Chondrocyte (in vitro differentiated cells): Measurements from ENCODE around the gene BCL11B. TPM values are rescaled to one million over a fixed set of nuclear protein-coding genes. Genes with fewer than 3 reads are reported as not detected.

Experiments used
- DNase-seq: peaks from one replicate; pipeline ENCODE4 v3.0.0; 2021; ENCODE audit warnings: mixed read lengths, low spot score
- H3K27ac Mint-ChIP-seq: one replicate; pipeline ENCODE4 v1.8.0; 2021; ENCODE audit warnings: mild to moderate bottlenecking, moderate library complexity, mixed read lengths; ENCODE audit not compliant: unreplicated experiment
- H3K27me3 Mint-ChIP-seq: 2 replicates; pipeline ENCODE4 v1.8.0; 2021; ENCODE audit warnings: low read depth, mixed read lengths
- H3K36me3 Mint-ChIP-seq: 2 replicates; pipeline ENCODE4 v1.8.0; 2021; ENCODE audit warnings: low read depth, mixed read lengths
- H3K4me1 Mint-ChIP-seq: 2 replicates; pipeline ENCODE4 v1.8.0; 2021; ENCODE audit warnings: low read depth, mild to moderate bottlenecking, mixed read lengths
- H3K4me3 Mint-ChIP-seq: one replicate; pipeline ENCODE4 v1.8.0; 2021; ENCODE audit warnings: mild to moderate bottlenecking, moderate library complexity, mixed read lengths; ENCODE audit not compliant: unreplicated experiment
- H3K9me3 Mint-ChIP-seq: 2 replicates; pipeline ENCODE4 v1.8.0; 2021; ENCODE audit warnings: low read depth, mixed read lengths
- CTCF ChIP-seq: fragments of 200-600 bp; sonication (generic); IDR thresholded peaks from 2 replicates; pipeline ENCODE4 v1.5.0; 2021; ENCODE audit warnings: antibody characterized with exemption, mild to moderate bottlenecking, moderate library complexity
- total RNA-seq: library from RNA; stranded (reverse); gene quantifications from 3 replicates; pipeline ENCODE4 v1.2.1, GENCODE V29; 2021

Gene BCL11B
- total RNA-seq, 1 donor from 2014 or later: 0.17 TPM

- Mint-ChIP-seq H3K27ac (no peak overlapping the region), H3K4me3 (no peak overlapping the region), H3K27me3 (peaks cover 88% of the 10 kb centered on the region), H3K36me3 (no peaks in the 10 kb centered on the region), H3K4me1 (peaks cover 13% of the 10 kb centered on the region), H3K9me3 (no peaks in the 10 kb centered on the region)
- no peak for DNase-seq
- TF ChIP-seq CTCF: no peak
These were observed 8.2 kb downstream of the BCL11B start for GRCh38 chr14:99263564-99264330.

GRCh38 chr14:99262977-99263448, 9.0 kb downstream of the BCL11B start:
- DNase-seq: no peak
- H3K27me3 Mint-ChIP-seq: peaks cover 86% of the 10 kb centered on the region
- peaks cover 21% of the 10 kb centered on the region for H3K4me1 Mint-ChIP-seq
- no peak overlapping the region for H3K27ac Mint-ChIP-seq
- no peak for TF ChIP-seq CTCF
- no peak overlapping the region for H3K4me3 Mint-ChIP-seq
- no peaks in the 10 kb centered on the region for H3K36me3 Mint-ChIP-seq
- no peaks in the 10 kb centered on the region for H3K9me3 Mint-ChIP-seq

GRCh38 chr14:99261912-99262787, 9.8 kb downstream of the BCL11B start:
- no peak for DNase-seq
- Mint-ChIP-seq H3K4me1 (peaks cover 21% of the 10 kb centered on the region), H3K9me3 (no peaks in the 10 kb centered on the region), H3K4me3 (no peak overlapping the region), H3K27ac (no peak overlapping the region), H3K36me3 (no peaks in the 10 kb centered on the region), H3K27me3 (peaks cover 81% of the 10 kb centered on the region)
- TF ChIP-seq CTCF: no peak

GRCh38 chr14:99260587-99261551, 11.1 kb downstream of the BCL11B start:
- TF ChIP-seq CTCF: no peak
- H3K4me1 Mint-ChIP-seq: peaks cover 15% of the 10 kb centered on the region
- no peak overlapping the region for H3K27ac Mint-ChIP-seq
- no peaks in the 10 kb centered on the region for H3K36me3 Mint-ChIP-seq
- no peak for DNase-seq
- H3K9me3 Mint-ChIP-seq: no peaks in the 10 kb centered on the region
- peaks cover 71% of the 10 kb centered on the region for H3K27me3 Mint-ChIP-seq
- H3K4me3 Mint-ChIP-seq: no peak overlapping the region
